Lower lobe of right lung (tissue), 2 donors: ENCODE data around the gene PLXNA3. TPM values are rescaled to one million over a fixed set of nuclear protein-coding genes. Genes with fewer than 3 reads are reported as not detected.

ENCODE experiments used
- ATAC-seq, 2 donors: fragments of 200-7000 bp; cut with Tn5 transposase; one replicate each; pipeline ENCODE4 v1.9.1; 2020 to 2022; ENCODE audit warnings: mild to moderate bottlenecking in 2 of 2, moderate library complexity in 2 of 2
- DNase-seq: peaks from one replicate; pipeline ENCODE4 v3.0.0-alpha.2; 2020
- H3K27ac ChIP-seq: fragments of 200-600 bp; one replicate; pipeline ENCODE4 v1.8.0; 2022
- H3K27me3 ChIP-seq: fragments of 200-600 bp; one replicate; pipeline ENCODE4 v1.8.0; 2022; ENCODE audit warnings: low read depth
- H3K36me3 ChIP-seq: fragments of 200-600 bp; one replicate; pipeline ENCODE4 v1.8.0; 2022; ENCODE audit warnings: mild to moderate bottlenecking
- H3K4me1 ChIP-seq: fragments of 200-600 bp; one replicate; pipeline ENCODE4 v1.8.0; 2022
- H3K4me3 ChIP-seq: fragments of 200-600 bp; one replicate; pipeline ENCODE4 v1.8.0; 2022; ENCODE audit warnings: mild to moderate bottlenecking
- H3K9me3 ChIP-seq: fragments of 200-600 bp; one replicate; pipeline ENCODE4 v1.8.0; 2022
- intact Hi-C: fragments of 100-400 bp; cut with DNase I; formaldehyde crosslinking; loops from one replicate; pipeline ENCODE4 v1.11.0; 2022
- total RNA-seq: library from RNA; stranded (reverse); fragmentation: NEBNext Ultra II Directional; extraction: Animal tissue kit (Norgen Biotek cat#: 25700); gene quantifications from one replicate; pipeline ENCODE4 v1.2.1, GENCODE V29; 2021
- TF ChIP-seq, protein P1 (sequence below): fragments of 200-600 bp; IDR thresholded peaks from one replicate; pipeline ENCODE4 v1.8.0; 2022; ENCODE audit warnings: antibody characterized with exemption, mild to moderate bottlenecking
- donor health status: DM: no; HTN: yes; CAD: no; lungs with severe emphysema.

Gene PLXNA3
- total RNA-seq, 1 donor from 2014 or later, result 49.0 TPM

DNA sequence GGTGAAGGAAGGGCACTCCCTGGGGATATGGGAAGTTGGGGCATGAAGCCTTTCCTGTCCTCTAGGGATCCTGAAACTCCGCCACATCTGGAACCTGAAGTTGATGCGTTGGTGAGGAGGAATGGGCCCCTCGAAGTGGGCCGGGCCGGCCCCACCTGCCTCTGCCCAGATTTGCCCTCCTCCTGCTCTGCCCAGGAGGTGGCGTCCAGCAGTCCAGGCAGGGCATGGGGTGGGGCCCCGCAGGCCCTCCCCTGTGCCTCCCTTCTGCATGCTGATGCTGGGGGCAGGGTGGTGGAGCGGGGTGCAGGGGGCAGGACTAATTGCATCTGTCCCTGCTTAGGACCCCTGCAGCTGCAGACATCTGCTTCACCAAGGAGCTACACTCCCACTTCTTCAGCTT lies 44.9 kb upstream of the PLXNA3 start:
- Histone ChIP-seq H3K9me3 (no peaks in the 10 kb centered on the region), H3K27ac (peak overlapping the region; percentile 95), H3K4me1 (peaks cover 6% of the 10 kb centered on the region), H3K27me3 (no peaks in the 10 kb centered on the region), H3K36me3 (no peaks in the 10 kb centered on the region), H3K4me3 (no peak overlapping the region)
- TF ChIP-seq, protein P1, sequence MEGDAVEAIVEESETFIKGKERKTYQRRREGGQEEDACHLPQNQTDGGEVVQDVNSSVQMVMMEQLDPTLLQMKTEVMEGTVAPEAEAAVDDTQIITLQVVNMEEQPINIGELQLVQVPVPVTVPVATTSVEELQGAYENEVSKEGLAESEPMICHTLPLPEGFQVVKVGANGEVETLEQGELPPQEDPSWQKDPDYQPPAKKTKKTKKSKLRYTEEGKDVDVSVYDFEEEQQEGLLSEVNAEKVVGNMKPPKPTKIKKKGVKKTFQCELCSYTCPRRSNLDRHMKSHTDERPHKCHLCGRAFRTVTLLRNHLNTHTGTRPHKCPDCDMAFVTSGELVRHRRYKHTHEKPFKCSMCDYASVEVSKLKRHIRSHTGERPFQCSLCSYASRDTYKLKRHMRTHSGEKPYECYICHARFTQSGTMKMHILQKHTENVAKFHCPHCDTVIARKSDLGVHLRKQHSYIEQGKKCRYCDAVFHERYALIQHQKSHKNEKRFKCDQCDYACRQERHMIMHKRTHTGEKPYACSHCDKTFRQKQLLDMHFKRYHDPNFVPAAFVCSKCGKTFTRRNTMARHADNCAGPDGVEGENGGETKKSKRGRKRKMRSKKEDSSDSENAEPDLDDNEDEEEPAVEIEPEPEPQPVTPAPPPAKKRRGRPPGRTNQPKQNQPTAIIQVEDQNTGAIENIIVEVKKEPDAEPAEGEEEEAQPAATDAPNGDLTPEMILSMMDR, result no peak
- DNase-seq, result no peak
- ATAC-seq, result no peak
- intact Hi-C loops, result no loop called here

DNA sequence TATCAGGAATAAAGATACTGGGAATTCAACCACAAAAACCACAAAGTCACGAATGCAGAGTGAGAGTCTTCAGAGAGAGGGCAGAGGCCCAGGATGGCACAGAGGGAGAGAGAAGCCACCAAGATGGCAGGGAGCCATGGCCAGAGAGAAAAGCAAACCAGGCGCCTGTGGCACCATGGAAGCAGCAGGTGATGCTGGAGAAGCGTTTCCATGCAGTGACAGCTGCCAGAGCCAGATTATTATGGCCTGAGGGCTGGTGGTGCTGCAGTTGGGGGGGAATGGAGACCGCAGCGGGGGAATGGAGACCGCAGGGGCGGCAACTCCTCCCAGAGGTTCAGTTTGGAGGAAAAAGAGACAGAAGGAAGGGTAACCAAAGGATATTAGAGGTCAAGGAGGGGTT lies 40.9 kb upstream of the PLXNA3 start:
- H3K4me3 ChIP-seq, result no peak overlapping the region
- intact Hi-C loops, result no loop called here
- no peaks in the 10 kb centered on the region for H3K36me3 ChIP-seq
- H3K4me1 ChIP-seq, result no peaks in the 10 kb centered on the region
- no peak overlapping the region for H3K27ac ChIP-seq
- TF ChIP-seq, protein P1, result no peak
- no peaks in the 10 kb centered on the region for H3K9me3 ChIP-seq
- ATAC-seq (no peak), DNase-seq (no peak)
- no peaks in the 10 kb centered on the region for H3K27me3 ChIP-seq

DNA sequence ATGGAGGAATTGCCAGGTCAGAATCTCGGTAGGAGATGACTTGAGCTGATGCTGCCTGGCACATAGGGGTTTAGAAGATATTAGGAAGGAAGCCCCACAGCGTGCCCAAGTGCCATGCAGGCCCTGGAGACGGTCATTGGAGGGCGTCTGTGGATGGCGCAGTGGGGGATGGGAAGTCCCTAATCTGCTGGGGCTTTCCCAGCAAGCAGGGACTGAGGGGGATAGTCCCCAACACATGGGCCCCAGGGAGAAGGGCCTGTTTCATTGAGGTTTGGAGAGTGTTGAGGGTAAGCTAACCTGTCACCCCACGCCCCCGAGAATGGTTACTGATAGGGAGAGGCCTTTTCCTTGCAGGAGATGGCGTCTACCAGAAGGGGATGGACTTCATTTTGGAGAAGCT lies 38.9 kb upstream of the PLXNA3 start:
- DNase-seq, result no peak
- no peak overlapping the region for H3K27ac ChIP-seq
- TF ChIP-seq, protein P1, result no peak
- intact Hi-C loops, result no loop called here
- ATAC-seq, result no peak
- no peak overlapping the region for H3K4me3 ChIP-seq
- no peaks in the 10 kb centered on the region for H3K9me3 ChIP-seq
- H3K27me3 ChIP-seq, result no peaks in the 10 kb centered on the region
- H3K4me1 ChIP-seq, result no peaks in the 10 kb centered on the region
- no peaks in the 10 kb centered on the region for H3K36me3 ChIP-seq

DNA sequence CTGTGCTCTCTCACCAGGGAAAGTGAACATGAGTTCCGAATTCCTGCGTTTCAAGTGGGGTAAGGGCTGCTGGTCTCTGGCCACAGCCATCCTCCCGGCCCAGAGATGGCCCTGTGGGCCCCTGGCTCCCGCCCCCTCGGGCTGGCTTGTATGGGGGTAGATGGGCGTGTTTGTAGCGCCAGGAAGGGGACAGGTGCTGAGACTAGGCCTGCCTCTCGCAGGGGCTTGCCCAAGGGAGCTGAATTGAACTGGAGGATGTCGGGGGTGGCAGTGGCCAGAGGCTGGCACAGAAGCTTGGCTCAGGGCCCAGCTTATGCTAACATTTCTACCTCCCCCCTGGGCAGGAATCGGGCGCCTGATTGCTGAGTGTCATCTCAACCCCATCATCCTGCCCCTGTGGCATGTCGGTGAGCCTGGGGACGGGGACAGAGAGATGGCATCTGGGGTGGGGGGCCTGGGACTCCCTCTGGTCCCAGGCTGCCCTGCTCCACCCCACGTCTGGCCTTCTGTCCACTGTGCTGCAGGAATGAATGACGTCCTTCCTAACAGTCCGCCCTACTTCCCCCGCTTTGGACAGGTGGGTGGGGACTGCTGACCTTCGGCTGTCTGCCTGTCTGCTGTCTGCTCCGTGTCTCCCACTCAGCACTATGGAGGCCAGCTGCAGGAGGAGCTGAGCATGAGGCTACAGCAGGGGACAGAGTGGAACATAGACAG lies 38.2 kb upstream of the PLXNA3 start:
- Histone ChIP-seq H3K9me3 (no peaks in the 10 kb centered on the region), H3K36me3 (no peaks in the 10 kb centered on the region), H3K4me3 (no peak overlapping the region), H3K27ac (no peak overlapping the region), H3K27me3 (no peaks in the 10 kb centered on the region), H3K4me1 (no peaks in the 10 kb centered on the region)
- DNase-seq (no peak), ATAC-seq (peak in 1 of 2 donors; percentile 10)
- intact Hi-C loops, result no loop called here
- TF ChIP-seq, protein P1, result no peak

DNA sequence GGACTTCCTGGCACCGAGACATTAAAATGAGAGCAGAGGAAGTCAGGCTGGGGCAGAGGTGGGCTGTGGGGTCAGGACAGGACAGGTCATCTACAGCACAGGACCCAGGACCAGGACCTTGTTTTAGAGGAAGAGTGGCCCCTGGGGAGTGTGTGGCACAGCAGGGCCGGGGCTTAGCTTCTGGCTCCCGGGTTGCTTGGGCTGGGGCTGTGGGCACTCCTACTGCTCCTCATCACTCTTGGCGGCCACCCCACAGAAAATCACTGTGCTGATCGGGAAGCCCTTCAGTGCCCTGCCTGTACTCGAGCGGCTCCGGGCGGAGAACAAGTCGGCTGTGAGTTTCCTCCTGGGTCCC lies 37.7 kb upstream of the PLXNA3 start:
- no peaks in the 10 kb centered on the region for H3K4me1 ChIP-seq
- no peak for ATAC-seq
- no peak for DNase-seq
- TF ChIP-seq, protein P1, result no peak
- H3K9me3 ChIP-seq, result no peaks in the 10 kb centered on the region
- H3K27ac ChIP-seq, result no peak overlapping the region
- intact Hi-C loops, result no loop called here
- H3K4me3 ChIP-seq, result no peak overlapping the region
- H3K36me3 ChIP-seq, result no peaks in the 10 kb centered on the region
- H3K27me3 ChIP-seq, result no peaks in the 10 kb centered on the region
